ENCODE results near the gene C1QTNF5. TPM values are rescaled to one million over a fixed set of nuclear protein-coding genes. Genes with fewer than 3 reads are reported as not detected.
A peak's percentile ranks its signal among the peaks of the same experiment; 100 is the strongest.

C1QTNF5 gene
- total RNA-seq, 2 donors from 2014 or later: 6.9 to 9.3 TPM

DNA sequence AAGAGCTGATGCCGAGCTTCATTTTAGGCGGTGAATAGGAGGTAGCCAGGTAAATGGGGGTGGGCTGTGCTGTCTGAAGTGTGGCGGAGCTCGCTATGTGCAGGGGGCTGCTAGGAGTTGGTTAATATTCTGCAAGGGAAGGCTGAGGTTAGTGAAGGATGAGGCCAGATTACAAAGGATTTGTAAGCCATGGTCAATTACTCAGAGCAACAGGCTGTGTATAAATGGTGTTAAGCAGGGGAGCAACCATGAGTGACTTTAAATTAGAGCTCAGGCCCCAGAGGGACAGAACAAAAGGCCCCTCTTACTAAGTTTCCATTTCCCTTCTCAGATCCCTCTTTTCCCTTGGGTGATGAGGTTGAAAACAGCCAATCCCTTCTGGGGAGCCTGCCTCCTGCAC, 16.5 kb downstream of the C1QTNF5 start:
- DNase-seq: no peak
- no peak for ATAC-seq
- intact Hi-C loops (cut with DNase I, micrococcal nuclease): loop anchor here in 1 of 2 donors (5.0 kb wide), 1 partner anchor 117 kb away; the partner anchor contains the start of gene CBL

DNA sequence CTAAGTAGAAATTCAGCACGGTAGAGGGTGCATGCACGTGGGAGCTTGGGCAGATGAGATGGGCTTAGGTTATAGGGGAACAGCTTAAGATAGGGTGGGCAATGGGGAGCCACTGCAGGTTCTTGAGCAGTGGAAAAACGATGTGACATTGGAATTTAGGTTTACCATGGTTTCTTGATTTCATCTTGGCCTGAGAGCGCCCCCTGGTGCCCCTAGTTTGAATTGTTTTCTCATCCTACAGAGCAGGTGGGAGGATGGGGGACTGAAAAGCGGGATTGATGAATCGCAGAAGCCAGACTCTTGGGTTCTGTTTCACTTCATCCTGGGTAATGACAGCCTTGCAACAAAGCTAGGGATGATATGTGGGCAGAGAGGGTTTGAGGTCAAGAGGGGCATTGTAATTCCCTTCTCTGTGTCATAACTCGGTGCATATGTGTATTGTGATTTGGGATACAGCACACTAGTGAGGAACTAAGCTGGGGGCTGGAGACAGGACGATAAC, 17.1 kb downstream of the C1QTNF5 start:
- ATAC-seq (peak; percentile 40), DNase-seq (peak in 1 of 2 donors; percentile 85)
- intact Hi-C loops (cut with DNase I, micrococcal nuclease): loop anchor here in 1 of 2 donors (5.0 kb wide), 1 partner anchor 116 kb away; the partner anchor contains the start of gene CBL

- DNase-seq: no peak
- intact Hi-C loops (cut with DNase I, micrococcal nuclease): loop anchor here in 1 of 2 donors (5.0 kb wide), 1 partner anchor 116 kb away; the partner anchor contains the start of gene CBL
- ATAC-seq: no peak
These were observed 17.7 kb downstream of the C1QTNF5 start for GRCh38 chr11:119322921-119323531.

GRCh38 chr11:119322360-119322739, 18.3 kb downstream of the C1QTNF5 start:
- intact Hi-C loops (cut with DNase I, micrococcal nuclease): loop anchor here in 1 of 2 donors (5.0 kb wide), 1 partner anchor 115 kb away; the partner anchor contains the start of gene CBL
- no peak for DNase-seq
- no peak for ATAC-seq

GRCh38 chr11:119320776-119321524, 19.7 kb downstream of the C1QTNF5 start:
- ATAC-seq (peak; percentile 53), DNase-seq (peak in 1 of 2 donors; percentile 56)
- intact Hi-C loops (cut with DNase I, micrococcal nuclease): loop anchor here in 1 of 2 donors (5.0 kb wide), 1 partner anchor 114 kb away; the partner anchor contains the start of gene CBL

GRCh38 chr11:119320240-119320775, 20.4 kb downstream of the C1QTNF5 start:
- intact Hi-C loops (cut with DNase I, micrococcal nuclease): loop anchor here in 1 of 2 donors (5.0 kb wide), 1 partner anchor 113 kb away; the partner anchor contains the start of gene CBL
- ATAC-seq (no peak), DNase-seq (no peak)

DNA sequence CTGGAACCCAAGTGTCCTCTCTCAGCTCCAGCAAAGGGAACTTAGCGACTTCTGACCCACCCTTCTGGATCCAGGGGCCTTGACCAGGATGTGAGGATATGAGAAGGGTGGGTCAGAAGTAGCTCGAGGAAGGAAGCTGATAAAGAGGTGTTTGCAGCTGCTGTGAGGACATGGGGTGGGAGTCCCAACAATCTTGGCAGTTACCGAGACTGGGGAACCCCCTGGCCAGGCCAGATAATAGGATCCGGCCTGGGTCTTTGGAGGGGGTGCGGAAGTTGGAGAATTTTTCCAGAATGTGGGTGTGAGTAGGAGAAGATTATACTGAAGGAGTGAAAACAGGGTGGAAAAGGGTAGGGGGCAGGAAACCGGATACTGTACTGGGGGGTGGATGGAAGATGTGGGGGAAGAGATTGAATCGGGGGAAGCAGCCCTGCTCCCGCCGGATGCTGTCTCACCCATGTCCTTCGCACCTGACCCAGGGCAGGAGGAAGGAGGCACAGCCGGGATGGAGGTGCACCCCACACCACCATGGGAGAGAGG, 20.9 kb downstream of the C1QTNF5 start:
- ATAC-seq (no peak), DNase-seq (no peak)
- intact Hi-C loops (cut with DNase I, micrococcal nuclease): loop anchor here in 1 of 2 donors (5.0 kb wide), 1 partner anchor 112 kb away; the partner anchor contains the start of gene CBL

GRCh38 chr11:119319136-119319699, 21.5 kb downstream of the C1QTNF5 start:
- DNase-seq: no peak
- intact Hi-C loops (cut with DNase I, micrococcal nuclease): no loop called here
- no peak for ATAC-seq

DNA sequence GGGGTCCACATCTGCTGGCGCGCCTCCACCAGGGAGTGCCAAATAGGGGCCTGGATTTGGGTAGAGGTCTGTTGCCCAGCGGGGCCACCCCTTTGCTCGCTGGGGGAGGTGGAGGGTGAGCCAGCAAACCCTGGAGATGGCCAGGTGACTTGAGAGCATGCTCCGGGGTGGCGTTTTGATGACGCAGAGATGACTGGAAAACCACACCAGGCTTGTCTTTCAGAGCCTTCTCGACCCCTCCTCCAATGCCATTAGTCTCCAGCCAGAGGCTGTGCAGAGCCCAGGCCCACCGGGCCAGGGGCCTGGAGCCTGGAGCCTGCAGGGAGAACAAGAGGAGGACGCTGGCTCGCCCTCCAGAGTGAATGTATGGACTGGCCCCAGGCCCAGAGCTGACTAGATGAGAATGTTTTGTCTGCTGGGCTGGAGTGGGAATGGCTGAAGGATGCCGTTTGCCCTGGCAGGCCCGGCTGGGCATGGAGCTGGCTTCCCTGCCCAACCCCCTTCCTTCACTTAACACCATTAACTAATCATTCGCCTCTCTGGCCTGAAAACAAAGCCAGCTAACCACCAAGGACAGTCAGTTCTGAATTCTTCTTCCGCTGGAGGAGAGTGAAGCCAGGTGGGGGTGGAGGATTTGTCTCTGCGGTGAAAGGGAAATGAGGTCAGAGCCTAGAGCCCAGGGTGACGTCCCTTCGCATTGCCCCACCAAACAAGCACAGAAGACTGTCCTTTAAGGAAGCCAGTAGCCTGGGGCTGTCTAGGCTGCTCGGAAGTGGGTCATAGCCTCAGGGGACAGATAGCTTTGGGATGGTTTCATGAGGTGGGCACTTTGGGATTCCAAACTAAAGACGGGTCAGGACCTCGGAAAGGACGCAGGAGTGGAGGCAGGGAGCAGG, 22.2 kb downstream of the C1QTNF5 start:
- intact Hi-C loops (cut with DNase I, micrococcal nuclease): no loop called here
- DNase-seq: peak in 1 of 2 donors; percentile 64

DNA sequence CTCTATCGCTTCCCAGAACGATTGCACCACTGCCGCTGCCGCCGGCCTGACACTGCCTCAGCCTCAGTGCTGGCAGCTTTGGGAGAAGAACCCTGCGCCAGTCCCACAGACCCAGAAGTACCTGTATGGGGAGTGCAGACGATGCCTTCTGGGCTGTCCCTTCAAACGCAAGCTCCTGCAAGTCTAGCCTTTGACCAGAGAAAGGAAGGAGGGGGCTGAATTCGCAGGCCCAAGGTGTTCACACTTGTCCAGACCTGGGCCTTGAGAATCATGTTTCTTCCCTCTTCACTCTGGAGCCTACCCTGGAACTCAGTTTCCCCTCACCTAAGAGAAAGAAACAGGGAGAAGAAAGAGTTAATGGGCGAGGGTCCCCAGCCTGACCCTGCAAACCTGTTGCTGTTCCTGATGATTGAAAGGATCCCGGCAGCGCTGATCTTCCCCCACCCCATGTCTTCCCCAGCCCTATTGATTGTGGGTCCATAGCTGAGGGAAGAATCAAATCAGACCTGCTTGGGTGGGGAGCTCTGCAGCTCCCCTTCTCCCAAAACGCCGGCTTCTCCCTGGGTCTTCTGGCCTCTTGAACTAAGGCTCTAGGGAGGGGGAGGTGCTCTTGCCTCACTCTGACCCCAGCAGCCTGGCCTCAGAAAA, 23.0 kb downstream of the C1QTNF5 start:
- DNase-seq (no peak), ATAC-seq (no peak)
- intact Hi-C loops (cut with DNase I, micrococcal nuclease): no loop called here

More for the DNA sequence above, 22.2 kb downstream of the C1QTNF5 start:
- no peak for ATAC-seq

DNA sequence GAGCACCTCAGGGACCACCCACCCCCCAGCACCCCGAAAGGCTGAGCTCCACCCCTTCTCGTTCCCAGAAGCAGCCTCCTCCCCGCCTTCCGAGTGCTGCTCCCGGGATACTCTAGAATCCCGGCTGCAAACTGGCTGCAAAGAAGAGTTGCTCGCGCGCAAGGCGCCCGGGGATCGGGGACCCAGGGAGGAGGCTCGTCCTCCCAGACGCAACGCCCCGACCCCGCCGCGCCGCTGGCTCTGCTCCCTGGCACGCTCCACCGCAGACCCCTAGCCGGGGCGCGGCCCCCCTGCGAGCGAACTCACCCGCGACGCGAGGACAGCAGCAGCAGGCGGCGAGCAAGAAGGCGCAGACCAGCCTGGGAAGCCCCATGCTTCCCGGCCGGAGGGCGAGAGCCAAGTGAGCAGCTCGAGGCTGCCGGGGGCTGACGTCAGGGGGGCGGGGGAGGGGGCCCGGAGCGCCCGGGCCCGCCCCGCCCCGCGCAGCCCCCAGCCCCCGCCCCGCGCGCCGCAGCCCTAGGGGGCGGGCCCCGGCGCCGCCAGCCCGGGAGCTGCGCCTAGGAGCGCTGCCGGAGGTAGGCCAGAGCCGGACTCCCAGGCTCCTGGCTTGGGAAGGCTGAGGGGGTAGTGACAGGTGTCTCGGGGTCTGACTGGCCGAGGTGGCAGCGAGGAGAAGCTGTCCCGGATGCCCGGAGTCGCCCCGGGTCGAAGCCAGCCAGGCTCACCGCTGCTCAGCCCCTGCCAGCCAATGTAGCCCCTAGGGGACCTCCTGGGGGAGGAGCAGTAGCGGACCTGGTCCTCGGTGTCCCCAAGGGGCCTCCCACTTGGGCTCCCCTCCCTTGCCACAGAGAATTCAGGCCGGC, 23.7 kb downstream of the C1QTNF5 start, which contains the start of gene MCAM:
Gene MCAM (minus strand): TSS at position 402 of the 863 bp plus-strand sequence. CDS start 29 bp downstream, at position 373.
- DNase-seq: no peak
- intact Hi-C loops (cut with DNase I, micrococcal nuclease): no loop called here
- no peak for ATAC-seq

- intact Hi-C loops (cut with DNase I, micrococcal nuclease): no loop called here
- peak; percentile 36 to 63 for DNase-seq
- ATAC-seq: no peak
These were observed 24.5 kb downstream of the C1QTNF5 start for GRCh38 chr11:119316016-119316728.

DNA sequence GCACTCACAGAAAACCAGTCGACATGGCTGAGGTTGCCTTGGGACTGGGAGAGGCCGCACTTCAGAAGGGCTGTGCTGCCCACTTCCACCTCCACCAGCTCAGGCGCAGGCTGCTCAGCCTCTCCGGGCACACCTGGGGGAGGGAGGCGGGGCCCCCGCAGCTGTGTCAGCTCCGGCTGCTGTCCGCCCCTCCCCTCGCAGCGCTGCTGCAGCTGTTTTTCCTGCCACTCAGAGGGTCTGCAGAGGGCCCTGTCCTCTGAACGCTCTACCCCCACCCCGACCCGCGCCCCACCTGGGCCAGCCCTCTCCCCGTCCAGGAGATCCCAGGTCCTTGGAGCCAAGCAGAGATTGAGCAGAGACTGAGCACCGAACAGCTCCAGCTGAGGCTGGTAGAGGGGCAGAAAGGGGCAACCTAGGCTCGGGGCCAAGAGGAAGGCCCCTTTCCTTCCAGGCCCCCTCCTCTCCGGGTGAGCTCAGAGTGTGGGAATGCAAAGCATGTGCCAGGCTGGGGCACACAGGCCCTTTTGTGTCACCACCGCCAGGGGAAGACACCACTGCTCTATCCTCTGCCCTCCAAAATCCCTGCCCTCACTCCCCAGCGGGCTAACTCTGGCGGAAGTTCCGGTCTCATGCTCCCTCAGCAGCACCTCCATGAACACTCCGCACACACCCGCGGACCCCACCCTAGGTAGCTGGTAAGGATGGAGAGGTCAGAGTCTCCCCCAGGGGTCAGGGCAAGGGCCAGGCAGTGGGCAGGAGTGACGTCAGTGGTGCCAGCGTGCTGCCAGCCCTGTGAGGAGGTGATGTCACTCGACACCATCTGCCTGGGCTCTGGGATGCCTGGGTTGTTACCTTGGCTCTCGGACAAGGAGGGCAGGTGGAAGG, 25.3 kb downstream of the C1QTNF5 start:
- ATAC-seq (peak; percentile 44), DNase-seq (peak in 1 of 2 donors; percentile 47)
- intact Hi-C loops (cut with DNase I, micrococcal nuclease): no loop called here

DNA sequence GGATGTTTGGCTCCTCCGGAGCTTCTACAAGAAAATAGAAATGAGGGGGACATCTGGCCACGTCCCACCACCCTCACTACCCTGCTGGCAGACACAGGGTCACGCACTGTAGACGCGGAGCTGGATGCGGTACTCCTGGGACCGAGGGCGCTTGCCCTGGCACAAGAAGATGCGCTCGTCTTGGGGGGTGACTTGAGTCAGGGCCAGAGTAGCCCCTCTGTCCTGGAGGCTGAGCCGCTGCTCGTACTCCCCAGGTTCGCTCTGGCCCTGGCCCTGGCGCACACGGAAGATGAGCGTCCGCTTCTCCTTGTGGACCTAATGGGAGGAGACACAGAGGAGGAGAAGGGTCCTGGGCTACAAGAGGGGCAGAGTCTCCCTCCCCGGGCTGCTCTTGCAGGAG, 26.0 kb downstream of the C1QTNF5 start:
- intact Hi-C loops (cut with DNase I, micrococcal nuclease): no loop called here
- ATAC-seq (no peak), DNase-seq (no peak)

GRCh38 chr11:119310682-119311052, 30.0 kb downstream of the C1QTNF5 start:
- peak; percentile 67 for ATAC-seq
- intact Hi-C loops (cut with DNase I, micrococcal nuclease): no loop called here
- no peak for DNase-seq
